GM12872 (cell line): Measurements from ENCODE around the gene MINDY2.
A peak's percentile ranks its signal among the peaks of the same experiment; 100 is the strongest.

ENCODE experiments used
- CTCF ChIP-seq: IDR thresholded peaks from 3 replicates; pipeline ENCODE4 v1.5.1; 2011; ENCODE audit warnings: low read depth, mild to moderate bottlenecking, low read length, moderate library complexity; ENCODE audit not compliant: insufficient read depth

The MINDY2 gene

GRCh38 chr15:58770857-58771620 lies at the start of gene MINDY2:
TSS of gene MINDY2 (plus strand) at chr15:58771302. CDS start at chr15:58771396, 94 bp downstream.
- TF ChIP-seq CTCF = peak; percentile 47; the same call in 2 of the 3 replicates

- no peak for TF ChIP-seq CTCF
Measured at GRCh38 chr15:58724466-58724865, 46.6 kb upstream of the MINDY2 start.

- TF ChIP-seq CTCF = no peak
Measured at GRCh38 chr15:58726867-58727266, 44.2 kb upstream of the MINDY2 start.

- no peak for TF ChIP-seq CTCF
Measured at GRCh38 chr15:58731756-58732535, 39.2 kb upstream of the MINDY2 start.

- no peak for TF ChIP-seq CTCF
Measured at GRCh38 chr15:58732625-58733363, 38.3 kb upstream of the MINDY2 start.

GRCh38 chr15:58734859-58735258 lies 36.2 kb upstream of the MINDY2 start:
- TF ChIP-seq CTCF = no peak
